Duodenal mucosa (tissue), 2 donors: ENCODE data around the gene MCIDAS.
A peak's percentile ranks its signal among the peaks of the same experiment; 100 is the strongest.

Experiments
- H3K27ac ChIP-seq: one replicate; pipeline ENCODE4 v1.7.0; 2013; ENCODE audit warnings: low read depth, low read length
- H3K27me3 ChIP-seq, 2 donors: one replicate each; pipeline ENCODE4 v1.7.0; 2013; ENCODE audit warnings: low read length in 2 of 2, control low read depth in 1 of 2; ENCODE audit not compliant: insufficient read depth in 2 of 2, control insufficient read depth in 1 of 2
- H3K36me3 ChIP-seq, 2 donors: one replicate each; pipeline ENCODE4 v1.7.0; 2013; ENCODE audit warnings: low read length in 2 of 2, control low read depth in 1 of 2; ENCODE audit not compliant: insufficient read depth in 2 of 2, control insufficient read depth in 1 of 2
- H3K4me1 ChIP-seq, 2 donors: one replicate each; pipeline ENCODE4 v1.7.0; 2013; ENCODE audit warnings: low read length in 2 of 2, control low read depth in 1 of 2; ENCODE audit not compliant: insufficient read depth in 2 of 2, control insufficient read depth in 1 of 2
- H3K4me3 ChIP-seq, 2 donors: one replicate each; pipeline ENCODE4 v1.7.0; 2013; ENCODE audit warnings: low read length in 2 of 2, low read depth in 1 of 2
- H3K9ac ChIP-seq, 2 donors: one replicate each; pipeline ENCODE4 v1.7.0; 2013; ENCODE audit warnings: low read length in 2 of 2, low read depth in 1 of 2
- H3K9me3 ChIP-seq, 2 donors: one replicate each; pipeline ENCODE4 v1.7.0; 2013; ENCODE audit warnings: low read length in 2 of 2, control low read depth in 1 of 2; ENCODE audit not compliant: control insufficient read depth in 1 of 2

MCIDAS gene

DNA sequence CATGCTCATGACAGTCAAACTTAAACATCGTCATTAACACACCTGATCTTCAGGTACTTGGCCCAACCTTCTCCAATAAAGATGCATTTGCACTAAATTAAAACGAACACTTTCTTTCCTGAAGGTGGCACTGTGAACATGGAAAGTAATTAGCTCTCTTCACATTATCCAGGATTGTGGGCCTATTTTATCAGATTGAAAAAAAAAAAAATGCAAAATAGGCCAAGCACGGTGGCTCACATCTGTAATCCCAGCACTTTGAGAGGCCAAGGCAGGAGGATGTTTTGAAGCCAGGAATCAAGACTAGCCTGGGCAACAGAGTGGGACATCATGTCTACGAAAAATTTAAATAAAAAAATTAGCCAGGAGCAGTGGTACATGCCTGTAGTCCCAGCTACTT lies 39.7 kb downstream of the MCIDAS start:
- Histone ChIP-seq H3K4me1 (no peaks in the 10 kb centered on the region), H3K36me3 (no peaks in the 10 kb centered on the region), H3K27ac (no peak overlapping the region), H3K4me3 (no peak overlapping the region), H3K27me3 (peaks cover 11 to 20% of the 10 kb centered on the region in 2 donors), H3K9ac (no peak overlapping the region), H3K9me3 (no peaks in the 10 kb centered on the region)

DNA sequence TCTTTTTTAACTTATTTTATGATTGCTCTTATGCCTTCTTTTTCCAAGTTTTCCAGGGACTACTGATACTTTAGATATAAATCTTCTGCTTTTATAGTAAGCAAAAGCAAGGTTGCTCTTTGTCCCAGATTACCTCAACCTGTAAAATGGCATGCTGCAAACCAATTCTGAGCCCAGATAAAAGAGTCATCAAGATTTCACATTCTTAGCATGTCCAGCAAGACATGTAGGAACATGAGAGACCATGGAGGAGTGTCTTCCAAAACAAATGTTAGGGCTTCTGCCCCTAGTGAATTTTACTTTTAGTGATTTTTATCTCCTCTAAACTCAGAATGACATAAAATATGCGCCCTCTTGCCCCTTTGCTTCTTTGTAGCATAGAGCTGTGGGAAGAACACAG lies 47.1 kb downstream of the MCIDAS start:
- H3K36me3 ChIP-seq: no peaks in the 10 kb centered on the region
- no peaks in the 10 kb centered on the region for H3K9me3 ChIP-seq
- peaks cover 12 to 16% of the 10 kb centered on the region in 2 donors for H3K4me1 ChIP-seq
- no peak overlapping the region for H3K4me3 ChIP-seq
- H3K27ac ChIP-seq: no peak overlapping the region
- peaks cover 26 to 42% of the 10 kb centered on the region in 2 donors for H3K27me3 ChIP-seq
- H3K9ac ChIP-seq: no peak overlapping the region

- Histone ChIP-seq H3K27me3 (peaks cover 43 to 57% of the 10 kb centered on the region in 2 donors), H3K27ac (no peak overlapping the region), H3K9me3 (no peaks in the 10 kb centered on the region), H3K4me1 (peaks cover 27 to 31% of the 10 kb centered on the region in 2 donors), H3K4me3 (peak overlapping the region in 1 of 2 donors; percentile 65), H3K9ac (no peak overlapping the region), H3K36me3 (no peaks in the 10 kb centered on the region)
Observed at GRCh38 chr5:55177078-55177477, 50.0 kb downstream of the MCIDAS start.

GRCh38 chr5:55176176-55176818 lies 50.8 kb downstream of the MCIDAS start:
- H3K27me3 ChIP-seq: peaks cover 43 to 50% of the 10 kb centered on the region in 2 donors
- H3K4me3 ChIP-seq: peak overlapping the region; percentile 53 to 65
- H3K4me1 ChIP-seq: peaks cover 27 to 32% of the 10 kb centered on the region in 2 donors
- H3K9ac ChIP-seq: no peak overlapping the region
- H3K27ac ChIP-seq: no peak overlapping the region
- no peaks in the 10 kb centered on the region for H3K9me3 ChIP-seq
- no peaks in the 10 kb centered on the region for H3K36me3 ChIP-seq

DNA sequence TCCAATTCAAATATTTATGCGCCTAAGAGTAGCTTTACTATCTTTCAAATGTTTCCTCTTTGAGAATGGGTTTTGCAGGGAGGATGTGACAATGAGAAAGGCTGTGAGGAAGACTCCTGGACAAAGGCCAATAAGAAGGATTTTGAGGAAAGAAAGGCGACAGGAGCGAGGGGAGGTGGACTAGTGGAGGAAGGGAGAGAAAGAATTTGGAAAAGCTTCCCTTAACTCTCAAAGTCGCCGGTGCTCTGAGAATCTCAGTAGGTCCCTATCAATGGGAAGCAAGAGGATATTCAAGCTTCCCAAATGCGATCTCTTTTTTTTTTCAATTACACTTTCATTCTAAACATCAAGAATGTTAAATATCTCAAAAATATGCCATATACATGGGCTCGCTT lies 51.3 kb downstream of the MCIDAS start:
- Histone ChIP-seq H3K4me3 (peak overlapping the region; percentile 53 to 65), H3K4me1 (peaks cover 27 to 32% of the 10 kb centered on the region in 2 donors), H3K9me3 (no peaks in the 10 kb centered on the region), H3K9ac (no peak overlapping the region), H3K27ac (no peak overlapping the region), H3K36me3 (no peaks in the 10 kb centered on the region), H3K27me3 (peaks cover 43 to 51% of the 10 kb centered on the region in 2 donors)

DNA sequence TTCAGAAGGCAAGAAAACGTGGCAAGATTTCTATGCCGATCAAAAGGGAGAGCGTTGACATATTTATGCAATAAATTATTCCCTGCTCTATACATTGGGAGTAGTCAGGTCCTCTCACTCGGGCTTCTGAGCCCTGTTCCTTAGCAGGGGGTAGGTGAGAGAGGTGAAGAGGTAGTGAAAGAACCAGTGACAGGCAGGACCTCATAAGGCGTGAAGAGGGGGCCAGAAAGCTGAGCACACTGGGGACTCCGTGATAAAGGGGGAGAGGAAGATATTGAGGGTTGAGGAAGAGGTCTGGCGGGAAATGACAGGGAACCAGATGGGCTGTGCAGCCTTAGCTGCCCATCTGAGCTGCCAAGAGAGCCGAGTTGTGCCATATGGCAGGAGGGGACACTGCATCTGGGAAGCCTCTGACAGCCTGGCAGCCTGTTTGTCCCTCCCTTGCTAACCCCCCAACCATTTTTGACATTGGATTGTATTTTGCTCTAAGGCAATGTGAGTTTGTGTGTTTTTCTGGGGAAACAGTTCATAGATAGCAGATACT lies 53.4 kb downstream of the MCIDAS start:
- Histone ChIP-seq H3K4me3 (peak overlapping the region; percentile 71 to 74), H3K9ac (peak overlapping the region in 1 of 2 donors; percentile 16), H3K27ac (no peak overlapping the region), H3K9me3 (no peaks in the 10 kb centered on the region), H3K27me3 (peaks cover 40 to 52% of the 10 kb centered on the region in 2 donors), H3K4me1 (peaks cover 27 to 32% of the 10 kb centered on the region in 2 donors), H3K36me3 (no peaks in the 10 kb centered on the region)

DNA sequence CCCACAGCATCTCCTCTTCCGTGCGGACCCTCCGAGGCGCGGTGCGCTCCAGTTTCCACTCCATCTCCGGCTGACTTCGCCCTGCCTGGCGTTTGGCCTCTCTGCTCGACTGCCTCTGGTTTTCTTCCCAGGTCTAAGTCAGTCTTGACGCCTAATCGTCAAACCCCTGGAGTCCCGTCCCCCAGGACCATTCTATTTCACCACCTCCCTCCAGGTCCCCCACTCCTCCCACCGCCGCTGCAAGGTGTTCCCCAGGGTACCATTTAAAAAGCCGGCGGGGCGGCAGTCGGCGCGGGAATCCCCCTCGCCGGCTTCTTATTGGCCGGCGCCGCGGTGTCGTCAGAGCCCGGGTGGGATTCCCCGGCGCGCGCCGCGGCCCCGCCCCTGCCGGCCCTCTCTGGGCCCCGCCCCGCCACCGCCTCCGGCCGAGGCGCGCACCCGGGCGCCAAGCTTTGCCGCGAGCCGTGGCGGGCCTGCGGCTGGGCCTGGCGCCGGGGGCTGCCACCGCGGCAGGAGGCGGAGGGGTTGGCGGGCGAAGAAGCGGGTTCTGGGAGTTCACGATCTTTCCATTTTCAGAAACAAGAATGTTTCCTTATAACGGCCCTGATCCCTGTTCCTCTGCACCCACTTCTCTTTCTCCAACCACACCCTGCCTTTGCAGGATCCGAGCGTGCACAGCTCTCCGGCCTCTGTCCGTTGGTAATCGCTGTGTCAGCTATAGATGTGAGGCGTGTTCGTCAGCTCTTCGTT lies 54.0 kb downstream of the MCIDAS start, which contains the start of gene CDC20B:
Gene CDC20B (minus strand): TSS at position 241 of the 750 bp plus-strand sequence. CDS start 177 bp downstream, at position 64.
- H3K36me3 ChIP-seq: no peaks in the 10 kb centered on the region
- H3K4me3 ChIP-seq: peak within 1 kb of the TSS; percentile 73 to 74
- peaks cover 37 to 48% of the 10 kb centered on the region in 2 donors for H3K27me3 ChIP-seq
- peak within 1 kb of the TSS in 1 of 2 donors; percentile 16 for H3K9ac ChIP-seq
- H3K27ac ChIP-seq: no peak within 1 kb of the TSS
- no peaks in the 10 kb centered on the region for H3K9me3 ChIP-seq
- peaks cover 27 to 32% of the 10 kb centered on the region in 2 donors for H3K4me1 ChIP-seq

GRCh38 chr5:55172051-55172899 lies 54.8 kb downstream of the MCIDAS start:
- H3K9me3 ChIP-seq: no peaks in the 10 kb centered on the region
- H3K4me1 ChIP-seq: peaks cover 27 to 32% of the 10 kb centered on the region in 2 donors
- H3K27me3 ChIP-seq: peaks cover 36 to 44% of the 10 kb centered on the region in 2 donors
- H3K27ac ChIP-seq: no peak overlapping the region
- no peak overlapping the region for H3K9ac ChIP-seq
- H3K36me3 ChIP-seq: no peaks in the 10 kb centered on the region
- H3K4me3 ChIP-seq: peak overlapping the region; percentile 66 to 73

DNA sequence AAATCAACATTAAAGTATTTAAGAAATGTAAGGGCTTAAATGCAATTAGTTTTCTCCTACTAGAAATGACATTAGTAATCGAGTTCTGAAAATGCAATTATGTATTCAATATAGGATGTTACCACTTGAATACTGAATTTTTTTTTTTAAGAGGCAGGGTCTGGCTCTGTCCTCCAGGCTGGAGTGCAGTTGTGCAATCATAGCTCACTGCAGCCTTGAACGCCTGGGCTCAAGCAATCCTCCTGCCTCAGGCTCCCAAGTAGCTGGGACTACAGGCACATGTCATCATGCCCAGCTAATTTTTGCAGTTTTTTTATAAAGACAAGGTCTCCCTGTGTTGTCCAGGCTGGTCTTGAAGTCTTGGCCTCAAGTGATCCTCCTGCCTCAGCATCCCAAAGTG lies 55.6 kb downstream of the MCIDAS start:
- H3K27me3 ChIP-seq: peaks cover 31 to 36% of the 10 kb centered on the region in 2 donors
- H3K4me1 ChIP-seq: peaks cover 22 to 25% of the 10 kb centered on the region in 2 donors
- no peak overlapping the region for H3K27ac ChIP-seq
- H3K36me3 ChIP-seq: no peaks in the 10 kb centered on the region
- no peak overlapping the region for H3K9ac ChIP-seq
- H3K4me3 ChIP-seq: no peak overlapping the region
- no peaks in the 10 kb centered on the region for H3K9me3 ChIP-seq
